ENCODE data around the gene PDCD1LG2. TPM values are rescaled to one million over a fixed set of nuclear protein-coding genes. Genes with fewer than 3 reads are reported as not detected.

Gene PDCD1LG2
- total RNA-seq, 1 donor from 2014 or later = 1.7 TPM

DNA sequence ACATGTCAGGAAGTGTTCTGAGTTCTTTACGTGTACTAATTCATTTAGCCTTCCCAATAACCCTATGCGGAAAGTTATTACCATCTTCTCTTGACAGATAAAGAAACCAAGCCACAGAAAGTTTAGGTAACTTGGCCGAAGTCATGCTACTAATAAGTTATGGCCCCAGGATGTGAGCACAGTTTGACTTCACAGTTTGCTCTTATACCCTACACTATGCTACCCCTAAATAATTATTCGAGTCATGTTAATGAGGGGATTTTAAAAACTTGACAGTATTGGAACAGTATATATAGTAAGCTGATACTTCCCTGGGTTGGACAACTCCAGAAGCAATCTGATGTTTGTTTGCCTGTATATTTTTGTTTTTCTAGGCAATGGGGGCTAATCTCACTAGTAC, 29.4 kb upstream of the PDCD1LG2 start:
- H3K27me3 Mint-ChIP-seq (ENCODE audit: unreplicated experiment) = no peaks in the 10 kb centered on the region
- no peak overlapping the region for H3K4me3 Mint-ChIP-seq (ENCODE audit: unreplicated experiment)
- TF ChIP-seq CTCF (IDR thresholded peaks at IDR 0.05) = no peak
- no peaks in the 10 kb centered on the region for H3K36me3 Mint-ChIP-seq (ENCODE audit: unreplicated experiment)
- no peak for DNase-seq (ENCODE audit: extremely low spot score, unreplicated experiment)
- peaks cover 7% of the 10 kb centered on the region for H3K9me3 Mint-ChIP-seq (ENCODE audit: unreplicated experiment)
- no peak overlapping the region for H3K27ac Mint-ChIP-seq (ENCODE audit: unreplicated experiment)
- H3K4me1 Mint-ChIP-seq (ENCODE audit: unreplicated experiment) = no peaks in the 10 kb centered on the region

DNA sequence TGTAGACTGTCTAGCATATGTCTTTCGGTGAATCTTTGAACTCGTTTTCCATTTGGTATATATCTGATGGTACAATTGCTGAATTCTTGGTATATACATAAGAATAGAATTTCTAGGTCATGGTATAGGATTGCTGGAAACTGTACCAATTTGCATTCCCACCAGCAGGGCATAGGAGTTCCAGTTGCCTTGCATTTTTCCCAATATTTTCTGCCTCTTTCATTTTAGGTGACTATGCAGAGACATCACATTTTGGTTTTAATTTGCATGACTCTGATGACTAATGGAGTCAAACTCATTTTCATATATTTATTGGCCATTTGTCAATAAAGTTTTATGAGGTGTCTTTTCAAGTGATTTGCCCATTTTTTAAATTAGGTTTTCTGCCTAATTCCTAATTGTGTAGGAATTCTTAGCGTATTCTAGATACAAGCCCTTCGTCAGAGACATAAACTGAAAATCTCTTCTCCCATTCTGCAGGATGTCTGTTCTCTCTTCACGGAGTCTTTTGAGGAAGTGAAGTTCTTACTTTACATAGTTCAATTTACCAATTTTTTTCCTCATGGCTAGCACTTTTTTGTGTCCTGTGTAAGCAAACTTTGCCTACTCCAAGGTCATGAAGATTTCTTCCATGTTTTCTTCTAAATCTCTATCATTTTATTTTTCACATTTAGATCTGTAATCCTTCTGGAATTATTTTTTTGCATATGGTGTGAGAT, 28.9 kb upstream of the PDCD1LG2 start:
- Mint-ChIP-seq H3K4me1 (ENCODE audit: unreplicated experiment) (no peaks in the 10 kb centered on the region), H3K4me3 (ENCODE audit: unreplicated experiment) (no peak overlapping the region)

DNA sequence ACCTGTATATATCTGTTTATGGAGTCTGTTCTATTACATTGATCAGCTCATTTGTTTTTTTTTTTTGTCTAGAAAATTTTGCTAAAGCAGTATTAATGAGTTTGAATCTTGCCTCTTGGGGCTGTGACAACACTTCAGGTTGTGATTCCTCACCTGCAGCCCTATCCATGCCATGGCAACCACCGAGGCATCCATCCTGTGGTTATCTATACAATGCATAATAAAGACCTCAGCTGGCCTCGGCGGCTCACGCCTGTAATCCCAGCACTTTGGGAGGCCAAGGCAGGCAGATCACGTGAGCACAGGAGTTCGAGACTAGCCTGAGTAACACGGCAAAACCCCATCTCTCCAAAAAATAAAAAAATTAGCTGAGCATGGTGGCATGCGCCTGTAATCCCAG, 28.1 kb upstream of the PDCD1LG2 start:
- H3K4me1 Mint-ChIP-seq (ENCODE audit: unreplicated experiment) = no peaks in the 10 kb centered on the region
- no peaks in the 10 kb centered on the region for H3K27me3 Mint-ChIP-seq (ENCODE audit: unreplicated experiment)
- no peak for TF ChIP-seq CTCF (IDR thresholded peaks at IDR 0.05)
- no peaks in the 10 kb centered on the region for H3K36me3 Mint-ChIP-seq (ENCODE audit: unreplicated experiment)
- no peak overlapping the region for H3K4me3 Mint-ChIP-seq (ENCODE audit: unreplicated experiment)
- H3K9me3 Mint-ChIP-seq (ENCODE audit: unreplicated experiment) = peaks cover 5% of the 10 kb centered on the region
- H3K27ac Mint-ChIP-seq (ENCODE audit: unreplicated experiment) = no peak overlapping the region
- DNase-seq (ENCODE audit: extremely low spot score, unreplicated experiment) = no peak

More for the DNA sequence above, 28.9 kb upstream of the PDCD1LG2 start:
- DNase-seq (ENCODE audit: extremely low spot score, unreplicated experiment) = no peak
- Mint-ChIP-seq H3K36me3 (ENCODE audit: unreplicated experiment) (no peaks in the 10 kb centered on the region), H3K27me3 (ENCODE audit: unreplicated experiment) (no peaks in the 10 kb centered on the region), H3K9me3 (ENCODE audit: unreplicated experiment) (peaks cover 1% of the 10 kb centered on the region), H3K27ac (ENCODE audit: unreplicated experiment) (no peak overlapping the region)
- no peak for TF ChIP-seq CTCF (IDR thresholded peaks at IDR 0.05)

GRCh38 chr9:5483306-5483705, 27.0 kb upstream of the PDCD1LG2 start:
- H3K9me3 Mint-ChIP-seq (ENCODE audit: unreplicated experiment) = peaks cover 5% of the 10 kb centered on the region
- H3K27ac Mint-ChIP-seq (ENCODE audit: unreplicated experiment) = no peak overlapping the region
- DNase-seq (ENCODE audit: extremely low spot score, unreplicated experiment) = no peak
- TF ChIP-seq CTCF (IDR thresholded peaks at IDR 0.05) = no peak
- H3K4me1 Mint-ChIP-seq (ENCODE audit: unreplicated experiment) = no peaks in the 10 kb centered on the region
- H3K4me3 Mint-ChIP-seq (ENCODE audit: unreplicated experiment) = no peak overlapping the region
- H3K27me3 Mint-ChIP-seq (ENCODE audit: unreplicated experiment) = no peaks in the 10 kb centered on the region
- H3K36me3 Mint-ChIP-seq (ENCODE audit: unreplicated experiment) = no peaks in the 10 kb centered on the region

DNA sequence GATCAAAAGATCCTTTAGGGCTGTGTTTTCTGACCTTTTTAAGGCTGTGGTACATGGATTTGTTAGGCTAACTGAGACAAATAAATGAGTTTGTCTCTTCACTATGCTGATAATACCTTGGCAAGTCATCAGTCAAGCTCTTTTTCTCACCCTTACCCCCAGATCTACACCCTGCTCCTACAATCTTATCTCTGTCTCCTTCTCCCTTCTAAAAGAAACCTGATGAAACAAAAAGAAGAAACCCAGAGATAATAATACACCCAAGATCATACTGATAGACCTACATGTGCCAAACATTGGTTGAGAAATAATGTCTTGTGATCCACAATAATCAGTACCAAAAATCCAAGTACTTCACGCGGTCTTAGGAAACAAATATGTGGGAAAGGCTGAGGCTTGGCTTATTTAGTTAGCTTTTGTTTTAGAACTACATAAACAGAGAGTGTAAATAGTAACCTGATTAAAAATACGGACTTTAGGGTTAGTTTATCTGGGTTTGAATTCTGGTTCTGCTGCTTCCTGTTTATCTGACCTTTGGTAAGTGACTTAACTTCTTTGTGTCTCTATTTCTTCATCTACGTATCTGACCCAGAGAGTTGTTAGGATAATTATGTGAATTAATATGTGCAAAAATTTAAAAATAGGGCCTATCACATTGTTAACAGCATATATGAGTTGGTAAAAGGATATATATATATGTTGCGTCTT, 24.8 kb upstream of the PDCD1LG2 start:
- Mint-ChIP-seq H3K4me3 (ENCODE audit: unreplicated experiment) (no peak overlapping the region), H3K27ac (ENCODE audit: unreplicated experiment) (no peak overlapping the region), H3K36me3 (ENCODE audit: unreplicated experiment) (no peaks in the 10 kb centered on the region), H3K9me3 (ENCODE audit: unreplicated experiment) (peaks cover 5% of the 10 kb centered on the region), H3K27me3 (ENCODE audit: unreplicated experiment) (no peaks in the 10 kb centered on the region), H3K4me1 (ENCODE audit: unreplicated experiment) (no peaks in the 10 kb centered on the region)
- no peak for DNase-seq (ENCODE audit: extremely low spot score, unreplicated experiment)
- TF ChIP-seq CTCF (IDR thresholded peaks at IDR 0.05) = no peak
